PFSK-1 (cell line): ENCODE measurements around the gene CYBB.

Source experiments
- FOXP2 ChIP-seq: optimal IDR thresholded peaks from 2 replicates; pipeline ENCODE3; 2011; ENCODE audit warnings: borderline replicate concordance, control low read depth, inconsistent platforms; ENCODE audit not compliant: insufficient read depth; ENCODE audit errors: extremely low read length, extremely low read depth
- POLR2AphosphoS5 ChIP-seq: IDR thresholded peaks from 2 replicates; pipeline ENCODE4 v1.6.1; 2012; ENCODE audit warnings: low read depth, mild to moderate bottlenecking, control low read depth, low read length, moderate library complexity
- REST ChIP-seq, 2 experiments: IDR thresholded peaks; 2 replicates each; pipeline versions ENCODE4 v1.6.1 to v1.8.0; 2011 to 2012; ENCODE audit warnings: low read depth in 2 of 2, low read length in 2 of 2, control low read depth in 1 of 2, inconsistent platforms in 1 of 2, mild to moderate bottlenecking in 1 of 2, moderate library complexity in 1 of 2; ENCODE audit not compliant: insufficient read depth in 1 of 2
- SIN3A ChIP-seq: IDR thresholded peaks from 2 replicates; pipeline ENCODE4 v1.6.1; 2012; ENCODE audit warnings: mild to moderate bottlenecking, low read length, moderate library complexity, borderline replicate concordance; ENCODE audit not compliant: insufficient read depth
- TAF1 ChIP-seq: IDR thresholded peaks from 2 replicates; pipeline ENCODE4 v1.6.1; 2012; ENCODE audit warnings: low read length, control low read depth, borderline replicate concordance; ENCODE audit not compliant: insufficient read depth

Gene CYBB

GRCh38 chrX:37765507-37765906 lies 14.4 kb upstream of the CYBB start:
- no peak for TF ChIP-seq POLR2AphosphoS5
- TF ChIP-seq TAF1: no peak
- TF ChIP-seq REST (IDR thresholded peaks at IDR 0.05; ENCODE audit: insufficient read depth in 1 of 2, low read depth in 2 of 2, low read length in 2 of 2): no peak
- TF ChIP-seq FOXP2: no peak
- no peak for TF ChIP-seq SIN3A

- TF ChIP-seq REST (IDR thresholded peaks at IDR 0.05; ENCODE audit: insufficient read depth in 1 of 2, low read depth in 2 of 2, low read length in 2 of 2) (no peak), POLR2AphosphoS5 (no peak), TAF1 (no peak), SIN3A (no peak), FOXP2 (no peak)
Measured at GRCh38 chrX:37767430-37767829, 12.4 kb upstream of the CYBB start.

GRCh38 chrX:37776283-37776986 lies 3.4 kb upstream of the CYBB start:
- TF ChIP-seq TAF1 (no peak), POLR2AphosphoS5 (no peak), FOXP2 (no peak), REST (IDR thresholded peaks at IDR 0.05; ENCODE audit: insufficient read depth in 1 of 2, low read depth in 2 of 2, low read length in 2 of 2) (no peak)

GRCh38 chrX:37776987-37777325 lies 2.9 kb upstream of the CYBB start:
- TF ChIP-seq FOXP2 (no peak), POLR2AphosphoS5 (no peak), SIN3A (no peak), REST (IDR thresholded peaks at IDR 0.05; ENCODE audit: insufficient read depth in 1 of 2, low read depth in 2 of 2, low read length in 2 of 2) (no peak), TAF1 (no peak)

- TF ChIP-seq SIN3A (no peak), FOXP2 (no peak), TAF1 (no peak), REST (IDR thresholded peaks at IDR 0.05; ENCODE audit: insufficient read depth in 1 of 2, low read depth in 2 of 2, low read length in 2 of 2) (no peak), POLR2AphosphoS5 (no peak)
Measured at GRCh38 chrX:37781081-37781480, 1.2 kb downstream of the CYBB start.
